Measurements from ENCODE around the gene SOCS1. TPM values are rescaled to one million over a fixed set of nuclear protein-coding genes. Genes with fewer than 3 reads are reported as not detected.

SOCS1 gene
- total RNA-seq, 4 donors from 2014 or later, result 5.3 to 16.3 (median 11.1) TPM

- no peak for TF ChIP-seq CTCF (IDR thresholded peaks at IDR 0.05; ENCODE audit: low read depth)
These were observed 13.3 kb downstream of the SOCS1 start for GRCh38 chr16:11242658-11243057.

- TF ChIP-seq CTCF (IDR thresholded peaks at IDR 0.05; ENCODE audit: low read depth), result no peak
These were observed 14.4 kb downstream of the SOCS1 start for GRCh38 chr16:11241480-11242204.

- TF ChIP-seq CTCF (IDR thresholded peaks at IDR 0.05; ENCODE audit: low read depth), result no peak
These were observed 15.1 kb downstream of the SOCS1 start for GRCh38 chr16:11240636-11241473.

GRCh38 chr16:11239644-11240632, 16.1 kb downstream of the SOCS1 start:
- no peak for TF ChIP-seq CTCF (IDR thresholded peaks at IDR 0.05; ENCODE audit: low read depth)

- TF ChIP-seq CTCF (IDR thresholded peaks at IDR 0.05; ENCODE audit: low read depth), result no peak
These were observed 17.5 kb downstream of the SOCS1 start for GRCh38 chr16:11238272-11239202.

GRCh38 chr16:11236461-11237254, 19.3 kb downstream of the SOCS1 start:
- no peak for TF ChIP-seq CTCF (IDR thresholded peaks at IDR 0.05; ENCODE audit: low read depth)

Data from subcutaneous adipose tissue (tissue), 4 donors.